H9 (cell line): ENCODE results near the gene TNIP1. TPM values are rescaled to one million over a fixed set of nuclear protein-coding genes. Genes with fewer than 3 reads are reported as not detected.

Experiments
- DNase-seq: peaks from one replicate; pipeline ENCODE4 v3.0.0-alpha.2; 2017
- H2AFZ ChIP-seq: one replicate; pipeline ENCODE4 v1.6.1; 2013; ENCODE audit warnings: mild to moderate bottlenecking, low read length, control low read depth, moderate library complexity
- H2AK5ac ChIP-seq: 2 replicates; pipeline ENCODE4 v1.6.1; 2013; ENCODE audit warnings: low read length, control low read depth, mixed read lengths; ENCODE audit not compliant: insufficient read length
- H2BK120ac ChIP-seq: one replicate; pipeline ENCODE4 v1.6.1; 2013; ENCODE audit warnings: low read depth, mild to moderate bottlenecking, low read length, control low read depth, inconsistent platforms; ENCODE audit not compliant: poor library complexity, severe bottlenecking
- H2BK12ac ChIP-seq: 2 replicates; pipeline ENCODE4 v1.6.1; 2013; ENCODE audit warnings: low read length, control low read depth, mixed read lengths, low read depth; ENCODE audit not compliant: insufficient read length
- H2BK15ac ChIP-seq: 2 replicates; pipeline ENCODE4 v1.6.1; 2013; ENCODE audit warnings: low read depth, low read length, control low read depth
- H2BK20ac ChIP-seq: one replicate; pipeline ENCODE4 v1.6.1; 2013; ENCODE audit warnings: low read depth, mild to moderate bottlenecking, low read length, control low read depth, inconsistent platforms; ENCODE audit not compliant: poor library complexity, severe bottlenecking
- H2BK5ac ChIP-seq: 2 replicates; pipeline ENCODE4 v1.6.1; 2013; ENCODE audit warnings: low read length, control low read depth, mixed read lengths; ENCODE audit not compliant: insufficient read length
- H3K14ac ChIP-seq: 2 replicates; pipeline ENCODE4 v1.6.1; 2013; ENCODE audit warnings: low read length, control low read depth; ENCODE audit not compliant: insufficient read depth
- H3K18ac ChIP-seq: 2 replicates; pipeline ENCODE4 v1.6.1; 2013; ENCODE audit warnings: low read depth, mild to moderate bottlenecking, mixed read lengths, low read length, control low read depth; ENCODE audit not compliant: insufficient read length
- H3K23ac ChIP-seq: 2 replicates; pipeline ENCODE4 v1.6.1; 2013; ENCODE audit warnings: low read length, control low read depth, mixed read lengths, low read depth; ENCODE audit not compliant: insufficient read length
- H3K23me2 ChIP-seq: 2 replicates; pipeline ENCODE4 v1.6.1; 2013; ENCODE audit warnings: low read depth, mild to moderate bottlenecking, mixed read lengths, low read length, control low read depth; ENCODE audit not compliant: insufficient read length, poor library complexity, severe bottlenecking
- H3K27ac ChIP-seq: 2 replicates; pipeline ENCODE4 v1.5.1; 2013; ENCODE audit warnings: low read length, control low read depth, mixed read lengths, low read depth; ENCODE audit not compliant: insufficient read length
- H3K27me3 ChIP-seq: 2 replicates; pipeline ENCODE4 v1.6.1; 2013; ENCODE audit warnings: low read length, control low read depth, inconsistent platforms; ENCODE audit not compliant: insufficient read depth
- H3K4ac ChIP-seq: 2 replicates; pipeline ENCODE4 v1.6.1; 2013; ENCODE audit warnings: low read depth, mild to moderate bottlenecking, control low read depth, inconsistent platforms, low read length, moderate library complexity
- H3K4me1 ChIP-seq: 2 replicates; pipeline ENCODE4 v1.6.1; 2013; ENCODE audit warnings: low read length, control low read depth, inconsistent platforms; ENCODE audit not compliant: insufficient read depth
- H3K4me2 ChIP-seq: 2 replicates; pipeline ENCODE4 v1.6.1; 2013; ENCODE audit warnings: low read length, control low read depth, mixed read lengths; ENCODE audit not compliant: insufficient read length, insufficient read depth
- H3K56ac ChIP-seq: 2 replicates; pipeline ENCODE4 v1.6.1; 2013; ENCODE audit warnings: low read depth, mild to moderate bottlenecking, mixed read lengths, low read length, control low read depth; ENCODE audit not compliant: insufficient read length
- H3K79me1 ChIP-seq: 2 replicates; pipeline ENCODE4 v1.6.1; 2013; ENCODE audit warnings: low read depth, mild to moderate bottlenecking, moderate library complexity, low read length, control low read depth, inconsistent platforms; ENCODE audit not compliant: insufficient read depth, poor library complexity, severe bottlenecking
- H3K79me2 ChIP-seq: 2 replicates; pipeline ENCODE4 v1.6.1; 2013; ENCODE audit warnings: low read length, control low read depth, inconsistent platforms; ENCODE audit not compliant: insufficient read depth
- H3K9ac ChIP-seq: 2 replicates; pipeline ENCODE4 v1.6.1; 2013; ENCODE audit warnings: low read length, control low read depth, mixed read lengths; ENCODE audit not compliant: insufficient read length; ENCODE audit errors: extremely low read depth
- H3K9me3 ChIP-seq: one replicate; pipeline ENCODE4 v1.6.1; 2013; ENCODE audit warnings: low read depth, low read length, inconsistent platforms; ENCODE audit not compliant: control insufficient read depth
- H3T11ph ChIP-seq: one replicate; pipeline ENCODE4 v1.6.1; 2013; ENCODE audit warnings: mild to moderate bottlenecking, low read length, control low read depth, inconsistent platforms
- H4K20me1 ChIP-seq: one replicate; pipeline ENCODE4 v1.6.1; 2013; ENCODE audit not compliant: control insufficient read depth, insufficient read length, insufficient read depth
- H4K5ac ChIP-seq: 2 replicates; pipeline ENCODE4 v1.6.1; 2013; ENCODE audit warnings: low read depth, mild to moderate bottlenecking, mixed read lengths, low read length, control low read depth; ENCODE audit not compliant: insufficient read length
- H4K8ac ChIP-seq: replicated peaks from 2 replicates; pipeline ENCODE4 v1.6.1; 2013; ENCODE audit warnings: low read length, control low read depth, mixed read lengths, low read depth; ENCODE audit not compliant: insufficient read length
- H4K91ac ChIP-seq: 2 replicates; pipeline ENCODE4 v1.6.1; 2013; ENCODE audit warnings: low read depth, mild to moderate bottlenecking, moderate library complexity, mixed read lengths, low read length, control low read depth; ENCODE audit not compliant: insufficient read length
- H3K27ac Mint-ChIP-seq, 3 experiments: 2 replicates in 2 of 3; 3 replicates in 1 of 3; pipeline ENCODE4 v1.8.0; 2020 to 2021; ENCODE audit warnings: mixed read lengths in 3 of 3, mild to moderate bottlenecking in 1 of 3, moderate library complexity in 1 of 3
- H3K27me3 Mint-ChIP-seq: 2 replicates; pipeline ENCODE4 v1.8.0; 2021; ENCODE audit warnings: low read depth, mild to moderate bottlenecking, moderate library complexity, mixed read lengths
- H3K36me3 Mint-ChIP-seq, 3 experiments: 2 replicates in 2 of 3; 3 replicates in 1 of 3; pipeline ENCODE4 v1.8.0; 2020 to 2021; ENCODE audit warnings: low read depth in 3 of 3, mixed read lengths in 3 of 3; ENCODE audit not compliant: insufficient read depth in 1 of 3
- H3K4me1 Mint-ChIP-seq, 2 experiments: 2 replicates each; pipeline ENCODE4 v1.8.0; 2020; ENCODE audit warnings: mixed read lengths in 2 of 2
- H3K4me3 Mint-ChIP-seq, 2 experiments: 2 replicates in 1 of 2; 3 replicates in 1 of 2; pipeline ENCODE4 v1.8.0; 2020 to 2021; ENCODE audit warnings: mild to moderate bottlenecking in 2 of 2, mixed read lengths in 2 of 2, moderate library complexity in 1 of 2
- H3K9me3 Mint-ChIP-seq, 2 experiments: 2 replicates in 1 of 2; 3 replicates in 1 of 2; pipeline ENCODE4 v1.8.0; 2020; ENCODE audit warnings: mild to moderate bottlenecking in 2 of 2, mixed read lengths in 2 of 2, moderate library complexity in 1 of 2
- CTCF ChIP-seq: fragments of 200-600 bp; sonication (generic); conservative IDR thresholded peaks from 3 replicates; pipeline ENCODE4 v1.8.0; 2021; ENCODE audit warnings: antibody characterized with exemption, mild to moderate bottlenecking
- WGBS: extraction: QIAGEN DNeasy Blood & Tissue Kit; methylation state at CpG from one replicate; pipeline ENCODE4 v1.1.7; 2013; ENCODE audit warnings: missing lambda C conversion rate, low lambda C conversion rate, mixed read lengths; ENCODE audit not compliant: insufficient read length; ENCODE audit errors: extremely low coverage; 5-methylcytosine and 5-hydroxymethylcytosine counted together
- total RNA-seq: library from RNA; stranded (reverse); gene quantifications from 2 replicates; pipeline ENCODE4 v1.2.1, GENCODE V29; 2021

TNIP1 gene
- total RNA-seq, 1 experiment from 2014 or later = 40.8 TPM

DNA sequence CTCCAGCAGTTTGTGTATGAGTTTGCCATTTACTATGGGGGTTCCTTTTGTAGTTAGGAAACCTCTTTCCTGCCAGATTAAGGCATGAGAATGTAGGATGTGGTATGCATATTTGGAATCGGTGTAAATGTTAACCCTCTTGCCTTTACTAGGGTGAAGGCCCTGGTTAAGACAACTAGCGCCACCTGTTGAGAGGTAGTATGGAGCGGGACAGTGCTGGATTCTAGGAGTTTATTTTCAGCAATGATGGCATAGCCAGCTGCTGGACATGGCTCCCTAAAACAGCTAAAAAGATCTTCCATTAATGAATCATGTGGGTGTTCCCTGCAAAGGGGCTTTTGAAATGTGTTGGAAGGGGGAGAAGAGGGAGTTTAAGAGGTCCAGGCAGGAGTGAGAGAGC is 91.1 kb downstream of the TNIP1 start:
- no peak overlapping the region for H3K27ac Mint-ChIP-seq
- no peak overlapping the region for H2BK5ac ChIP-seq
- H2AFZ ChIP-seq = no peak overlapping the region
- no peak overlapping the region for H3K23ac ChIP-seq
- H3K14ac ChIP-seq = no peak overlapping the region
- no peak overlapping the region for H2BK15ac ChIP-seq
- no peak overlapping the region for H3K18ac ChIP-seq
- no peak overlapping the region for H2BK12ac ChIP-seq
- peak; percentile 69 for TF ChIP-seq CTCF
- no CpG with 5 or more reads among the region's 3 CpGs for WGBS
- DNase-seq = peak; percentile 49
- no peak overlapping the region for H4K5ac ChIP-seq
- H3K4me1 Mint-ChIP-seq = peaks cover 0 to 3% of the 10 kb centered on the region in 2 experiments; a peak in 1 of 4 replicates
- H3K9me3 Mint-ChIP-seq = peaks cover 8 to 38% of the 10 kb centered on the region in 2 experiments
- H3K4me2 ChIP-seq = no peak overlapping the region
- H3T11ph ChIP-seq = no peak overlapping the region
- no peak overlapping the region for H2BK20ac ChIP-seq
- no peak overlapping the region for H3K9ac ChIP-seq
- no peak overlapping the region for H3K4me3 Mint-ChIP-seq
- no peaks in the 10 kb centered on the region for H3K79me2 ChIP-seq
- peaks cover 0 to 2% (median 2%) of the 10 kb centered on the region in 3 experiments; a peak in 4 of 7 replicates for H3K36me3 Mint-ChIP-seq
- H3K27ac ChIP-seq = no peak overlapping the region
- H3K4me1 ChIP-seq = no peaks in the 10 kb centered on the region
- no peak overlapping the region for H4K8ac ChIP-seq
- H2BK120ac ChIP-seq = no peak overlapping the region
- no peaks in the 10 kb centered on the region for H3K27me3 ChIP-seq
- H4K91ac ChIP-seq = no peak overlapping the region
- no peak overlapping the region for H2AK5ac ChIP-seq
- no peaks in the 10 kb centered on the region for H3K79me1 ChIP-seq
- H4K20me1 ChIP-seq = no peaks in the 10 kb centered on the region
- no peaks in the 10 kb centered on the region for H3K9me3 ChIP-seq
- H3K4ac ChIP-seq = no peak overlapping the region
- no peak overlapping the region for H3K56ac ChIP-seq
- no peaks in the 10 kb centered on the region for H3K23me2 ChIP-seq
- H3K27me3 Mint-ChIP-seq = peaks cover 4% of the 10 kb centered on the region
